Body of pancreas (tissue), 4 donors: ENCODE results near the gene NEDD4L.

Experiments used
- POLR2A ChIP-seq, 3 donors: fragments of 450-650 bp; IDR thresholded peaks; one replicate each; pipeline ENCODE4 v1.6.1; 2016; ENCODE audit warnings: antibody characterized with exemption in 3 of 3, mild to moderate bottlenecking in 2 of 3
- TF ChIP-seq, protein P1 (sequence below), 7 experiments: fragments of 450-650 bp in 4 of 7; fragments of 200-600 bp in 3 of 7; sonication (generic) in 3 of 7; IDR thresholded peaks; one replicate each; pipeline ENCODE4 v1.5.1; 2016 to 2019; ENCODE audit warnings: antibody characterized with exemption in 7 of 7

GRCh38 chr18:58178511-58178910 lies 134.5 kb downstream of the NEDD4L start:
- TF ChIP-seq, protein P1, sequence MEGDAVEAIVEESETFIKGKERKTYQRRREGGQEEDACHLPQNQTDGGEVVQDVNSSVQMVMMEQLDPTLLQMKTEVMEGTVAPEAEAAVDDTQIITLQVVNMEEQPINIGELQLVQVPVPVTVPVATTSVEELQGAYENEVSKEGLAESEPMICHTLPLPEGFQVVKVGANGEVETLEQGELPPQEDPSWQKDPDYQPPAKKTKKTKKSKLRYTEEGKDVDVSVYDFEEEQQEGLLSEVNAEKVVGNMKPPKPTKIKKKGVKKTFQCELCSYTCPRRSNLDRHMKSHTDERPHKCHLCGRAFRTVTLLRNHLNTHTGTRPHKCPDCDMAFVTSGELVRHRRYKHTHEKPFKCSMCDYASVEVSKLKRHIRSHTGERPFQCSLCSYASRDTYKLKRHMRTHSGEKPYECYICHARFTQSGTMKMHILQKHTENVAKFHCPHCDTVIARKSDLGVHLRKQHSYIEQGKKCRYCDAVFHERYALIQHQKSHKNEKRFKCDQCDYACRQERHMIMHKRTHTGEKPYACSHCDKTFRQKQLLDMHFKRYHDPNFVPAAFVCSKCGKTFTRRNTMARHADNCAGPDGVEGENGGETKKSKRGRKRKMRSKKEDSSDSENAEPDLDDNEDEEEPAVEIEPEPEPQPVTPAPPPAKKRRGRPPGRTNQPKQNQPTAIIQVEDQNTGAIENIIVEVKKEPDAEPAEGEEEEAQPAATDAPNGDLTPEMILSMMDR (IDR thresholded peaks at IDR 0.05) = no peak
- no peak for TF ChIP-seq POLR2A (IDR thresholded peaks at IDR 0.05)
